Astrocyte (in vitro differentiated cells and primary cell): ENCODE results near the gene CBFA2T2. TPM values are rescaled to one million over a fixed set of nuclear protein-coding genes. Genes with fewer than 3 reads are reported as not detected.

Experiments used
- DNase-seq: peaks from one replicate; pipeline ENCODE4 v3.0.0-alpha.2; 2010; ENCODE audit warnings: low read depth
- FAIRE-seq: peaks from 2 replicates; lab custom pipeline; 2011; peaks lifted over from hg19 to GRCh38; lab: Jason Lieb, UNC
- H2AFZ ChIP-seq: 2 replicates; pipeline ENCODE4 v1.6.0; 2012; ENCODE audit warnings: low read depth, low read length, inconsistent platforms
- H3K27ac ChIP-seq: 2 replicates; pipeline ENCODE4 v1.5.1; 2011; ENCODE audit warnings: low read depth, low read length, inconsistent platforms
- H3K27me3 ChIP-seq: 2 replicates; pipeline ENCODE4 v1.6.0; 2011; ENCODE audit warnings: low read length, inconsistent platforms; ENCODE audit not compliant: insufficient read depth
- H3K36me3 ChIP-seq: 2 replicates; pipeline ENCODE4 v1.5.1; 2011; ENCODE audit warnings: low read length, inconsistent platforms; ENCODE audit not compliant: insufficient read depth
- H3K4me1 ChIP-seq: 2 replicates; pipeline ENCODE4 v1.5.1; 2011; ENCODE audit warnings: low read length, inconsistent platforms; ENCODE audit not compliant: insufficient read depth
- H3K4me2 ChIP-seq: 2 replicates; pipeline ENCODE4 v1.6.0; 2012; ENCODE audit warnings: low read length, inconsistent platforms
- H3K4me3 ChIP-seq: 2 replicates; pipeline ENCODE4 v1.5.1; 2011; ENCODE audit warnings: low read depth, mild to moderate bottlenecking, low read length, inconsistent platforms; ENCODE audit not compliant: insufficient read depth
- H3K79me2 ChIP-seq: 2 replicates; pipeline ENCODE4 v1.6.0; 2012; ENCODE audit warnings: mild to moderate bottlenecking, low read length, inconsistent platforms; ENCODE audit not compliant: insufficient read depth
- H3K9ac ChIP-seq: 2 replicates; pipeline ENCODE4 v1.6.0; 2012; ENCODE audit warnings: mild to moderate bottlenecking, low read length, inconsistent platforms
- H3K9me3 ChIP-seq: 2 replicates; pipeline ENCODE4 v1.5.1; 2012; ENCODE audit warnings: low read depth, mild to moderate bottlenecking, low read length, inconsistent platforms; ENCODE audit not compliant: insufficient read depth
- H4K20me1 ChIP-seq: 2 replicates; pipeline ENCODE4 v1.6.0; 2012; ENCODE audit warnings: low read length, inconsistent platforms; ENCODE audit not compliant: insufficient read depth
- H3K27ac Mint-ChIP-seq: one replicate; pipeline ENCODE4 v1.8.0; 2021; ENCODE audit warnings: mild to moderate bottlenecking, mixed read lengths; ENCODE audit not compliant: unreplicated experiment
- H3K27me3 Mint-ChIP-seq: one replicate; pipeline ENCODE4 v1.8.0; 2021; ENCODE audit warnings: low read depth, mixed read lengths; ENCODE audit not compliant: unreplicated experiment
- H3K36me3 Mint-ChIP-seq: one replicate; pipeline ENCODE4 v1.8.0; 2021; ENCODE audit warnings: low read depth, mixed read lengths; ENCODE audit not compliant: unreplicated experiment
- H3K4me1 Mint-ChIP-seq: one replicate; pipeline ENCODE4 v1.8.0; 2021; ENCODE audit warnings: low read depth, mixed read lengths; ENCODE audit not compliant: unreplicated experiment
- H3K4me3 Mint-ChIP-seq: one replicate; pipeline ENCODE4 v1.8.0; 2021; ENCODE audit warnings: mild to moderate bottlenecking, moderate library complexity, mixed read lengths; ENCODE audit not compliant: unreplicated experiment
- H3K9me3 Mint-ChIP-seq: one replicate; pipeline ENCODE4 v1.8.0; 2021; ENCODE audit warnings: mild to moderate bottlenecking, mixed read lengths; ENCODE audit not compliant: unreplicated experiment
- CTCF ChIP-seq: IDR thresholded peaks from 2 replicates; pipeline ENCODE4 v1.5.1; 2011; ENCODE audit warnings: low read depth, mild to moderate bottlenecking, inconsistent platforms, low read length, moderate library complexity; ENCODE audit not compliant: insufficient read depth
- EZH2 ChIP-seq: IDR thresholded peaks from 2 replicates; pipeline ENCODE4 v1.6.1; 2012; ENCODE audit warnings: mild to moderate bottlenecking, low read length, inconsistent platforms; ENCODE audit not compliant: insufficient read depth
- total RNA-seq: library from RNA; stranded (reverse); gene quantifications from 2 replicates; pipeline ENCODE4 v1.2.1, GENCODE V29; 2021

Gene CBFA2T2
- total RNA-seq, 1 donor from 2014 or later: 14.6 TPM

DNA sequence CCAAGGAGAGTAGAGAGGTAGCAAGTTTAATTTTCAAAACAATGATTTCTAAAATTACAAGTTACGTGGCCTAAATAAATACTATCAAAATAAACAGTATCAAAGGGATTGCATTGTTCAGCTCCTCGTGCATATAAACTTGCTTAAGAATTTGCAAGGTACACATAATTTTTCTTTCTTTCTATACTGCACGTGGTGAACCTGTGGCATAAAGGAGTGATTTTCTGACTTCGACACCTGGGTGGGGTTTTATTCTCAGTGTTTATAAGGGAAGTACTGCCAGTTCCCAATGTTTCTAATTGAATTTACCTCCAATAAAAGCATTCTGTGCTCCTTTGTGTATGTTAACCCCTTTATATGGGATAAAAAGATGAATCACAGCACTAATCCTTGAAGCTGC, 122.1 kb downstream of the CBFA2T2 start:
- Histone ChIP-seq H3K9me3 (no peaks in the 10 kb centered on the region), H3K36me3 (peaks cover 7% of the 10 kb centered on the region), H3K79me2 (no peaks in the 10 kb centered on the region), H3K4me3 (no peak overlapping the region), H3K4me1 (no peaks in the 10 kb centered on the region), H3K9ac (no peak overlapping the region), H3K27me3 (no peaks in the 10 kb centered on the region), H4K20me1 (no peaks in the 10 kb centered on the region), H3K27ac (no peak overlapping the region), H3K4me2 (no peak overlapping the region), H2AFZ (no peak overlapping the region)
- no peaks in the 10 kb centered on the region for H3K4me1 Mint-ChIP-seq
- peaks cover 6% of the 10 kb centered on the region for H3K36me3 Mint-ChIP-seq
- H3K4me3 Mint-ChIP-seq: no peak overlapping the region
- no peak for TF ChIP-seq EZH2
- no peak for TF ChIP-seq CTCF
- H3K9me3 Mint-ChIP-seq: no peaks in the 10 kb centered on the region
- H3K27me3 Mint-ChIP-seq: no peaks in the 10 kb centered on the region
- FAIRE-seq: no peak
- H3K27ac Mint-ChIP-seq: no peak overlapping the region
- no peak for DNase-seq

- H3K9ac ChIP-seq: no peak overlapping the region
- H3K36me3 ChIP-seq: no peaks in the 10 kb centered on the region
- H3K27me3 ChIP-seq: no peaks in the 10 kb centered on the region
- TF ChIP-seq EZH2 (no peak), CTCF (no peak)
- DNase-seq (no peak), FAIRE-seq (no peak)
- Mint-ChIP-seq H3K4me1 (peaks cover 3% of the 10 kb centered on the region), H3K4me3 (no peak overlapping the region), H3K27ac (no peak overlapping the region), H3K9me3 (no peaks in the 10 kb centered on the region), H3K36me3 (peaks cover 21% of the 10 kb centered on the region), H3K27me3 (no peaks in the 10 kb centered on the region)
- no peak overlapping the region for H2AFZ ChIP-seq
- H3K79me2 ChIP-seq: no peaks in the 10 kb centered on the region
- H3K9me3 ChIP-seq: no peaks in the 10 kb centered on the region
- H3K4me2 ChIP-seq: no peak overlapping the region
- no peak overlapping the region for H3K4me3 ChIP-seq
- no peaks in the 10 kb centered on the region for H4K20me1 ChIP-seq
- no peak overlapping the region for H3K27ac ChIP-seq
- H3K4me1 ChIP-seq: no peaks in the 10 kb centered on the region
Observed at GRCh38 chr20:33621717-33622400, 132.0 kb downstream of the CBFA2T2 start.

DNA sequence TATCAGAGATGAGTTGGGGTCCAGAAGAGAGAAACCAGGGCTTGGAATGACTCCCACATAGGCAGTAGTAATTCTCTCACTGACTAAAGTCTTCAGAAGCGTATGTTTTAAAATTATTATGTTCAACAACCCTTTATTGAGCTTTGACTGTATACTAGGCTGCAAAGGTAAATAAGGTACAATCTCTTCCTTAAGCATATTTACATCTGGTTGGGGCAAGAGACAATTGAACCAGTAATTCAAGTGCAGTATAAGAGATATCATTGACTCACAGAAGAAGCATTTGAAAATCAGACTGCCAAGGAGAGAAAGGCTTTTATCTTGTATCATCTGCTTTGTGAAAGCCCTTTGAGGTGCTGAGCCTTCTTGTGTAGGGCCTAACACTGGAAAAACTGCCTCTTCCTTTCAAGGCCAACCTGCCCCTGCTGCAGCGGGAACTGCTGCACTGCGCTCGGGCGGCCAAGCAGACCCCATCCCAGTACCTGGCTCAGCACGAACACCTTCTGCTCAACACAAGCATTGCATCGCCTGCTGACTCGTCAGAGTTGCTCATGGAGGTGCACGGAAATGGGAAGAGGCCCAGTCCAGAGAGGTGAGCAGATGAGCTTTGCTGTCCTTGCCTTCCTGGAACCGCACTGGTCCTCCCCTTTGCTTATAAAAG, 132.9 kb downstream of the CBFA2T2 start:
- no peaks in the 10 kb centered on the region for H3K9me3 Mint-ChIP-seq

More for the DNA sequence above, 132.9 kb downstream of the CBFA2T2 start:
- Histone ChIP-seq H3K4me2 (no peak overlapping the region), H2AFZ (no peak overlapping the region), H3K27ac (no peak overlapping the region), H3K27me3 (no peaks in the 10 kb centered on the region), H3K9me3 (no peaks in the 10 kb centered on the region), H4K20me1 (no peaks in the 10 kb centered on the region), H3K4me1 (no peaks in the 10 kb centered on the region), H3K36me3 (no peaks in the 10 kb centered on the region), H3K9ac (no peak overlapping the region), H3K79me2 (no peaks in the 10 kb centered on the region), H3K4me3 (no peak overlapping the region)
- no peak for DNase-seq
- peaks cover 3% of the 10 kb centered on the region for H3K4me1 Mint-ChIP-seq
- H3K36me3 Mint-ChIP-seq: peaks cover 21% of the 10 kb centered on the region
- no peak overlapping the region for H3K27ac Mint-ChIP-seq
- FAIRE-seq: no peak
- no peak for TF ChIP-seq CTCF
- TF ChIP-seq EZH2: no peak
- H3K27me3 Mint-ChIP-seq: no peaks in the 10 kb centered on the region
- H3K4me3 Mint-ChIP-seq: no peak overlapping the region
